GM21528 (cell line): ENCODE measurements around the gene SYCE1.
"Not testable (repeated sequence)": the region's sequence is repeated elsewhere in the genome, so short reads cannot be mapped to it uniquely, and the experiment has no call there.

Source experiments
- ATAC-seq: cut with Tn5 transposase; IDR thresholded peaks from one replicate; pipeline ENCODE4 v1.9.1; 2021; ENCODE audit warnings: mild to moderate bottlenecking, moderate library complexity; ENCODE audit not compliant: unreplicated experiment, low FRiP score

SYCE1 gene

GRCh38 chr10:133518517-133518916 lies 46.9 kb downstream of the SYCE1 start:
- ATAC-seq, result not testable (repeated sequence)

GRCh38 chr10:133516057-133516456 lies 49.3 kb downstream of the SYCE1 start:
- ATAC-seq, result no peak

- no peak for ATAC-seq
These were observed 49.9 kb downstream of the SYCE1 start for GRCh38 chr10:133515471-133515870.

GRCh38 chr10:133511907-133512528 lies 53.4 kb downstream of the SYCE1 start:
- ATAC-seq, result no peak

- ATAC-seq, result no peak
These were observed 54.0 kb downstream of the SYCE1 start for GRCh38 chr10:133511408-133511807.

- ATAC-seq, result no peak
These were observed 55.7 kb downstream of the SYCE1 start for GRCh38 chr10:133509700-133510099.
